HEK293 (cell line): ENCODE data around the gene NHEJ1.

Experiments
- CTCF ChIA-PET: fragments of 350-600 bp; formaldehyde crosslinking; extraction: SDS; loops from one replicate; lab custom pipeline; 2021; ENCODE audit warnings: antibody characterized with exemption; lab: Yijun Ruan, JAX
- POLR2A ChIA-PET: fragments of 300-600 bp; formaldehyde crosslinking; extraction: SDS; loops from one replicate; lab custom pipeline; 2020; ENCODE audit warnings: antibody characterized with exemption, inconsistent platforms; lab: Yijun Ruan, JAX
- H3K27ac ChIP-seq: fragments of 200-500 bp; sonication (Bioruptor generic); 2 replicates; pipeline ENCODE4 v1.5.1; 2014; ENCODE audit warnings: low read depth, low read length, control low read depth, inconsistent platforms; ENCODE audit errors: extremely low read depth
- H3K36me3 ChIP-seq, 2 experiments: fragments of 200-500 bp in 1 of 2; sonication (Bioruptor generic) in 1 of 2; 1 replicate in 1 of 2; 2 replicates in 1 of 2; pipeline ENCODE4 v1.5.1; 2014 to 2017; ENCODE audit warnings: inconsistent platforms in 2 of 2, low read length in 2 of 2; ENCODE audit not compliant: control insufficient read depth in 2 of 2, insufficient read depth in 1 of 2
- H3K4me1 ChIP-seq: fragments of 200-500 bp; sonication (Bioruptor generic); 2 replicates; pipeline ENCODE4 v1.5.1; 2014; ENCODE audit warnings: mild to moderate bottlenecking, low read length, inconsistent platforms; ENCODE audit not compliant: control insufficient read depth, insufficient read depth
- H3K4me3 ChIP-seq: 2 replicates; pipeline ENCODE4 v1.5.1; 2011; ENCODE audit warnings: low read depth, mild to moderate bottlenecking, control low read depth, low read length, moderate library complexity
- H3K9me3 ChIP-seq: fragments of 200-500 bp; sonication (Bioruptor generic); 2 replicates; pipeline ENCODE4 v1.5.1; 2014; ENCODE audit warnings: low read depth, low read length, inconsistent platforms; ENCODE audit not compliant: control insufficient read depth, insufficient read depth
- EGR2 ChIP-seq: fragments of 450-650 bp; formaldehyde crosslinking; IDR thresholded peaks from 2 replicates; pipeline ENCODE4 v1.5.1; 2016; ENCODE audit warnings: low read depth, missing biosample characterization, missing genetic modification characterization
- GLIS1 ChIP-seq: fragments of 450-650 bp; formaldehyde crosslinking; IDR thresholded peaks from 2 replicates; pipeline ENCODE4 v1.5.1; 2016; ENCODE audit warnings: missing biosample characterization, missing genetic modification characterization
- PRDM10 ChIP-seq: fragments of 450-650 bp; formaldehyde crosslinking; IDR thresholded peaks from 2 replicates; pipeline ENCODE4 v1.5.1; 2016; ENCODE audit warnings: missing biosample characterization, missing genetic modification characterization
- SCRT2 ChIP-seq: fragments of 450-650 bp; formaldehyde crosslinking; IDR thresholded peaks from 2 replicates; pipeline ENCODE4 v1.5.1; 2016; ENCODE audit warnings: missing biosample characterization, missing genetic modification characterization
- ZIC2 ChIP-seq: fragments of 450-650 bp; formaldehyde crosslinking; IDR thresholded peaks from 2 replicates; pipeline ENCODE4 v1.5.1; 2016; ENCODE audit warnings: missing biosample characterization, missing genetic modification characterization
- ZNF10 ChIP-seq: fragments of 450-650 bp; formaldehyde crosslinking; IDR thresholded peaks from 2 replicates; pipeline ENCODE4 v1.5.1; 2017; ENCODE audit warnings: missing biosample characterization, missing genetic modification characterization
- ZNF133 ChIP-seq: fragments of 450-650 bp; formaldehyde crosslinking; IDR thresholded peaks from 2 replicates; pipeline ENCODE4 v1.5.1; 2016; ENCODE audit warnings: missing biosample characterization, missing genetic modification characterization
- ZNF155 ChIP-seq: fragments of 450-650 bp; formaldehyde crosslinking; IDR thresholded peaks from 2 replicates; pipeline ENCODE4 v1.5.1; 2016; ENCODE audit warnings: missing biosample characterization, missing genetic modification characterization
- ZNF175 ChIP-seq: fragments of 450-650 bp; formaldehyde crosslinking; IDR thresholded peaks from 2 replicates; pipeline ENCODE4 v1.5.1; 2016; ENCODE audit warnings: missing biosample characterization, missing genetic modification characterization
- ZNF26 ChIP-seq: fragments of 450-650 bp; formaldehyde crosslinking; IDR thresholded peaks from 2 replicates; pipeline ENCODE4 v1.5.1; 2016; ENCODE audit warnings: missing biosample characterization, missing genetic modification characterization
- ZNF280D ChIP-seq: fragments of 450-650 bp; formaldehyde crosslinking; IDR thresholded peaks from 2 replicates; pipeline ENCODE4 v1.5.1; 2016; ENCODE audit warnings: missing biosample characterization, missing genetic modification characterization
- ZNF341 ChIP-seq: fragments of 450-650 bp; formaldehyde crosslinking; IDR thresholded peaks from 2 replicates; pipeline ENCODE4; 2016; ENCODE audit warnings: low read depth, missing biosample characterization, missing genetic modification characterization
- ZNF473 ChIP-seq: fragments of 450-650 bp; formaldehyde crosslinking; IDR thresholded peaks from 2 replicates; pipeline ENCODE4 v1.5.1; 2017; ENCODE audit warnings: missing biosample characterization, missing genetic modification characterization
- ZNF530 ChIP-seq: fragments of 450-650 bp; formaldehyde crosslinking; IDR thresholded peaks from 2 replicates; pipeline ENCODE4 v1.5.1; 2016; ENCODE audit warnings: low read depth, missing biosample characterization, missing genetic modification characterization
- ZNF561 ChIP-seq: fragments of 450-650 bp; IDR thresholded peaks from 2 replicates; pipeline ENCODE4 v1.5.1; 2018; ENCODE audit warnings: missing biosample characterization, missing genetic modification characterization, borderline replicate concordance
- ZNF660 ChIP-seq: fragments of 450-650 bp; IDR thresholded peaks from 2 replicates; pipeline ENCODE4 v1.5.1; 2018; ENCODE audit warnings: missing biosample characterization, mild to moderate bottlenecking, missing genetic modification characterization
- ZSCAN30 ChIP-seq: fragments of 450-650 bp; IDR thresholded peaks from 2 replicates; pipeline ENCODE4 v1.5.1; 2018; ENCODE audit warnings: missing biosample characterization, mild to moderate bottlenecking, missing genetic modification characterization, moderate library complexity

The NHEJ1 gene

GRCh38 chr2:219056896-219057708, 103.5 kb downstream of the NHEJ1 start (continued):
- TF ChIP-seq SCRT2, result no peak
- TF ChIP-seq ZNF561, result no peak
- no peak for TF ChIP-seq ZNF175 (tag by site-specific recombination)
- TF ChIP-seq PRDM10 (tag by site-specific recombination), result no peak

- no peaks in the 10 kb centered on the region for H3K36me3 ChIP-seq
Observed at GRCh38 chr2:219056176-219056895, 104.3 kb downstream of the NHEJ1 start.

GRCh38 chr2:219054956-219055903, 105.4 kb downstream of the NHEJ1 start:
- Histone ChIP-seq H3K27ac (no peak overlapping the region), H3K36me3 (no peaks in the 10 kb centered on the region), H3K9me3 (no peaks in the 10 kb centered on the region), H3K4me1 (no peaks in the 10 kb centered on the region; the same call in 1 of the 2 replicates), H3K4me3 (no peak overlapping the region)
- CTCF ChIA-PET, result interaction anchor here (0.6 to 4.9 kb wide), 5 partner anchors 25 to 223 kb away, joined by 3 to 39 read pairs (median 4); no protein-coding TSS in a partner anchor
- POLR2A ChIA-PET, result interaction anchor here (0.5 kb wide), 1 partner anchor 168 kb away, joined by 3 read pairs; no protein-coding TSS in a partner anchor
- TF ChIP-seq GLIS1 (tag by site-specific recombination) (0 out of 2 replicates have a peak, but pooled peaks have one; percentile 16), ZIC2 (tag by site-specific recombination) (no peak)

More at GRCh38 chr2:219056176-219056895, 104.3 kb downstream of the NHEJ1 start:
- ChIA-PET POLR2A (no interaction called here), CTCF (interaction anchor here (0.8 to 4.9 kb wide), 4 partner anchors 17 to 160 kb away, joined by 3 to 39 read pairs (median 12); no protein-coding TSS in a partner anchor)
- no peak overlapping the region for H3K27ac ChIP-seq
- H3K4me1 ChIP-seq, result no peaks in the 10 kb centered on the region; the same call in 1 of the 2 replicates
- no peaks in the 10 kb centered on the region for H3K9me3 ChIP-seq
- no peak overlapping the region for H3K4me3 ChIP-seq
- TF ChIP-seq ZSCAN30 (tag by site-specific recombination), result no peak
- no peak for TF ChIP-seq EGR2 (tag by site-specific recombination)

- ChIA-PET POLR2A (no interaction called here), CTCF (no interaction called here)
- no peak overlapping the region for H3K4me3 ChIP-seq
- TF ChIP-seq ZNF10 (tag by site-specific recombination) (no peak), ZNF155 (tag by site-specific recombination) (no peak), ZNF280D (no peak), ZNF473 (no peak), ZNF660 (no peak), ZNF341 (tag by site-specific recombination) (no peak), ZNF530 (no peak), GLIS1 (tag by site-specific recombination) (no peak), ZNF133 (tag by site-specific recombination) (no peak), ZNF26 (no peak)
Observed at GRCh38 chr2:219049282-219049681, 111.3 kb downstream of the NHEJ1 start.

More at GRCh38 chr2:219049282-219049681, 111.3 kb downstream of the NHEJ1 start:
- H3K36me3 ChIP-seq, result no peaks in the 10 kb centered on the region
- no peak overlapping the region for H3K27ac ChIP-seq
- H3K9me3 ChIP-seq, result no peaks in the 10 kb centered on the region
- no peaks in the 10 kb centered on the region for H3K4me1 ChIP-seq
